ENCODE results near the gene FEM1C.

- TF ChIP-seq CTCF (conservative IDR thresholded peaks at IDR 0.05) (no peak), ZFX (IDR thresholded peaks at IDR 0.05) (no peak)
These were observed 63.7 kb downstream of the FEM1C start for GRCh38 chr5:115480900-115481299.

Data from C4-2B (cell line).